Measurements from ENCODE around the gene UBXN10.

The UBXN10 gene

DNA sequence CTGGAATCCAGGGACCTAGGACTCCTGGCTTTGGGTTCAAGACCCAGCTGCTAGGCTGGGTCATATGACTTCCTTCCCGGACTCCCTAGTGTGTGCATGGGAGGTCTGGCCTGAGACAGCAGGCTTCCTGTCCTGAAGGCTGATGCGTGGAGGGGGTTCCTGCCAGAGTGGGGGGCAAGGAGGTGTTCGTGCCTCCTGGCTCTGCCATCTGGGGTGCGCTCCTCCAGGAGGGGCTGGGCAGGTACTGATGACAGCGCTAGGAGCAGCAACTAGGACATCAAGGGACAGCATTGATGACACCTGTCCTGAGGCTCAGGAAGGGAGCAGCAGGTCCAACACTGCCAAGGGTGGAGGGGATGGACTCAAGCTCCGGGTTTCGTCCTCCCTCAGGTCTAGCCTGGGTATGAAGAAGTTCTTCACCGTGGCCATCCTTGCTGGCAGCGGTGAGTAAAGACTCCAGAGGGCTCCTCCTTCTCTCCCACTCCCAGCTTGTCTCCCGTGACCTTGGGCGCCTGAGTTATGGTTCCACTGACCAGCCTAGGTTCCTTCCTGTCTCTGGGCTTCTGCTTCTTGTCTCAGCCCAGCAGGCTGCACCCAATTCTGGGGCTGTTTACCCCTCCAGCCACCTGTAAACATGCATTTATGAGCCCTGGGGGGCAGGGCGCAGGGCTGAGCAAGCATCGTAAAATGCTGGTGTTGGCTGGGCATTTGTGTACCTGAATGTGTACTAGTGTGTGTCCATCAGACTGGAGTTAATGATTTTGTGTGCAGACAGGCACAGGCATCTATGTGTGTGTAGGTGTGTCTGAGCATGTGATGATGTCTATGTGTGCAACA lies 45.9 kb upstream of the UBXN10 start:
- no peak overlapping the region for H3K4me2 ChIP-seq (ENCODE audit: low read depth, low read length)
- no peak overlapping the region for H3K4me3 ChIP-seq (ENCODE audit: low read length)
- H3K4me1 ChIP-seq (ENCODE audit: low read length) = no peaks in the 10 kb centered on the region
- H4K20me1 ChIP-seq (ENCODE audit: insufficient read depth, low read length) = no peaks in the 10 kb centered on the region
- no peak for TF ChIP-seq EZH2 (optimal IDR thresholded peaks at IDR 0.05; ENCODE audit: low read depth, low read length)
- TF ChIP-seq, protein P1, sequence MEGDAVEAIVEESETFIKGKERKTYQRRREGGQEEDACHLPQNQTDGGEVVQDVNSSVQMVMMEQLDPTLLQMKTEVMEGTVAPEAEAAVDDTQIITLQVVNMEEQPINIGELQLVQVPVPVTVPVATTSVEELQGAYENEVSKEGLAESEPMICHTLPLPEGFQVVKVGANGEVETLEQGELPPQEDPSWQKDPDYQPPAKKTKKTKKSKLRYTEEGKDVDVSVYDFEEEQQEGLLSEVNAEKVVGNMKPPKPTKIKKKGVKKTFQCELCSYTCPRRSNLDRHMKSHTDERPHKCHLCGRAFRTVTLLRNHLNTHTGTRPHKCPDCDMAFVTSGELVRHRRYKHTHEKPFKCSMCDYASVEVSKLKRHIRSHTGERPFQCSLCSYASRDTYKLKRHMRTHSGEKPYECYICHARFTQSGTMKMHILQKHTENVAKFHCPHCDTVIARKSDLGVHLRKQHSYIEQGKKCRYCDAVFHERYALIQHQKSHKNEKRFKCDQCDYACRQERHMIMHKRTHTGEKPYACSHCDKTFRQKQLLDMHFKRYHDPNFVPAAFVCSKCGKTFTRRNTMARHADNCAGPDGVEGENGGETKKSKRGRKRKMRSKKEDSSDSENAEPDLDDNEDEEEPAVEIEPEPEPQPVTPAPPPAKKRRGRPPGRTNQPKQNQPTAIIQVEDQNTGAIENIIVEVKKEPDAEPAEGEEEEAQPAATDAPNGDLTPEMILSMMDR (IDR thresholded peaks at IDR 0.05; ENCODE audit: low read length) = no peak
- TF ChIP-seq EZH2phosphoT487 (IDR thresholded peaks at IDR 0.05; ENCODE audit: low read length) = no peak
- H3K27ac ChIP-seq (ENCODE audit: low read length) = no peak overlapping the region
- H3K27me3 ChIP-seq (replicated peaks; ENCODE audit: insufficient read depth, low read length) = peaks cover 17% of the 10 kb centered on the region; the same call in 1 of the 2 replicates
- no peak overlapping the region for H2AFZ ChIP-seq (ENCODE audit: low read length)
- no peaks in the 10 kb centered on the region for H3K9me3 ChIP-seq (replicated peaks; ENCODE audit: insufficient read depth, low read length)
- H3K36me3 ChIP-seq (replicated peaks; ENCODE audit: insufficient read depth, low read length) = no peaks in the 10 kb centered on the region
- H3K9ac ChIP-seq (ENCODE audit: low read length) = no peak overlapping the region
- H3K9me2 ChIP-seq (replicated peaks; ENCODE audit: insufficient read depth, low read length) = no peaks in the 10 kb centered on the region
- no peaks in the 10 kb centered on the region for H3F3A ChIP-seq (ENCODE audit: insufficient read depth, low read length)
- H3K79me2 ChIP-seq (ENCODE audit: low read length) = no peaks in the 10 kb centered on the region
- DNase-seq = no peak

DNA sequence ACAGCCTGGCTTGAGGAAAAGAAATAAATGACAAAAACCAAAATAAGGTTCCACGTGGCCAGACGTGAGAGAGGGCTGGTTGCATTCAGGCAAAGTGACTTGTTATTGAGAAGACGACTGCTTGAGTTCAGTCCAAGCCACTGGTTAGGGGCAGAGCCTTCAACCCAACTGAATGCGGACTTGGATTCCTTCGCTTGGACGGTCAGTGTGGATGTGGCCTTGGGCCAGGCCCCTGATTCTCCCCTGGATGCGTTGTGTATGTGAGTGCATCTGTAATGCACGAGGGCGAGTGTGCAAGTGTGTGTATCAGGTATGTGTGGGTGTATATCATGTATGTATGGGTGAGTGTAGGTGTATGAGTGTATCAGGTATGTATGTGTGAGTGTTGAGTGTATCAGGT lies 44.9 kb upstream of the UBXN10 start:
- no peak overlapping the region for H2AFZ ChIP-seq (ENCODE audit: low read length)
- no peaks in the 10 kb centered on the region for H3K4me1 ChIP-seq (ENCODE audit: low read length)
- H4K20me1 ChIP-seq (ENCODE audit: insufficient read depth, low read length) = no peaks in the 10 kb centered on the region
- H3F3A ChIP-seq (ENCODE audit: insufficient read depth, low read length) = no peaks in the 10 kb centered on the region
- TF ChIP-seq EZH2phosphoT487 (IDR thresholded peaks at IDR 0.05; ENCODE audit: low read length) = no peak
- TF ChIP-seq, protein P1 (IDR thresholded peaks at IDR 0.05; ENCODE audit: low read length) = no peak
- TF ChIP-seq EZH2 (optimal IDR thresholded peaks at IDR 0.05; ENCODE audit: low read depth, low read length) = no peak
- no peak overlapping the region for H3K9ac ChIP-seq (ENCODE audit: low read length)
- peaks cover 17% of the 10 kb centered on the region; the same call in 1 of the 2 replicates for H3K27me3 ChIP-seq (replicated peaks; ENCODE audit: insufficient read depth, low read length)
- no peak overlapping the region for H3K27ac ChIP-seq (ENCODE audit: low read length)
- no peak overlapping the region for H3K4me3 ChIP-seq (ENCODE audit: low read length)
- no peak overlapping the region for H3K4me2 ChIP-seq (ENCODE audit: low read depth, low read length)
- no peak for DNase-seq
- H3K9me2 ChIP-seq (replicated peaks; ENCODE audit: insufficient read depth, low read length) = no peaks in the 10 kb centered on the region
- H3K9me3 ChIP-seq (replicated peaks; ENCODE audit: insufficient read depth, low read length) = no peaks in the 10 kb centered on the region
- H3K36me3 ChIP-seq (replicated peaks; ENCODE audit: insufficient read depth, low read length) = no peaks in the 10 kb centered on the region
- no peaks in the 10 kb centered on the region for H3K79me2 ChIP-seq (ENCODE audit: low read length)

DNA sequence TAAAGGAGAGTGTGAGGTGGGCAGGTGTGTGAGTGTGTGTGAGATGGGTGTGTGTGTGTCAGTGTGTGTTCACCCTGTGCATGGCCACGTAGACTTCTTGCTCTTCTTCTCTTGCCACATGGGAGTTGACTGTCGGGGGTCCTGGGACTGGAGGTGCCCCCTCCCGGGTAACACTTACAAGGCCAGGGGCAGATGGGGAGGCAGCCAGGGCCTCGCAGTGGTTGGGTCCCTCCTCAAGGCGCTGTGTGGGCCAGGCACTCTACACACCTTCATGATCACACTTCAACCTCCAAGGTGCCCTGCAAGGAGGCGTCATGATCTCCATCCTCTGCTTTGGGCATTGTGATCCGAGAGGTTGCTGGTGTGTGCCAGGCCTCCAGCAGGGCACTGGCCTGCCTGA lies 44.4 kb upstream of the UBXN10 start:
- H3F3A ChIP-seq (ENCODE audit: insufficient read depth, low read length) = no peaks in the 10 kb centered on the region
- DNase-seq = no peak
- H3K36me3 ChIP-seq (replicated peaks; ENCODE audit: insufficient read depth, low read length) = no peaks in the 10 kb centered on the region

More for the DNA sequence above, 44.4 kb upstream of the UBXN10 start:
- Histone ChIP-seq H3K9me3 (replicated peaks; ENCODE audit: insufficient read depth, low read length) (no peaks in the 10 kb centered on the region), H3K4me2 (ENCODE audit: low read depth, low read length) (no peak overlapping the region), H3K27me3 (replicated peaks; ENCODE audit: insufficient read depth, low read length) (peaks cover 16% of the 10 kb centered on the region; the same call in 1 of the 2 replicates), H3K9ac (ENCODE audit: low read length) (no peak overlapping the region), H3K27ac (ENCODE audit: low read length) (no peak overlapping the region), H2AFZ (ENCODE audit: low read length) (no peak overlapping the region), H3K79me2 (ENCODE audit: low read length) (no peaks in the 10 kb centered on the region), H3K4me1 (ENCODE audit: low read length) (no peaks in the 10 kb centered on the region), H3K9me2 (replicated peaks; ENCODE audit: insufficient read depth, low read length) (no peaks in the 10 kb centered on the region), H4K20me1 (ENCODE audit: insufficient read depth, low read length) (no peaks in the 10 kb centered on the region), H3K4me3 (ENCODE audit: low read length) (no peak overlapping the region)
- no peak for TF ChIP-seq EZH2 (optimal IDR thresholded peaks at IDR 0.05; ENCODE audit: low read depth, low read length)
- TF ChIP-seq, protein P1 (IDR thresholded peaks at IDR 0.05; ENCODE audit: low read length) = no peak

Measured in MM.1S (cell line).